H1 (cell line): ENCODE data around the gene SPIB. TPM values are rescaled to one million over a fixed set of nuclear protein-coding genes. Genes with fewer than 3 reads are reported as not detected.

Experiments
- CTCF ChIA-PET: fragments of 300-600 bp; sonication (Branson Sonifier 250); formaldehyde crosslinking; loops from one replicate; lab custom pipeline; 2021; ENCODE audit not compliant: partially characterized antibody; lab: Charles Lee
- POLR2A ChIA-PET: fragments of 300-600 bp; sonication (Branson Sonifier 250); formaldehyde crosslinking; loops from one replicate; lab custom pipeline; 2021; ENCODE audit warnings: inconsistent platforms; ENCODE audit not compliant: partially characterized antibody; lab: Charles Lee
- DNase-seq, 2 experiments: peaks; one replicate each; pipeline versions ENCODE4 v3.0.0 to v3.0.0-alpha.2; 2010 to 2022; ENCODE audit warnings: low spot score in 2 of 2, low read depth in 1 of 2, mixed read lengths in 1 of 2
- FAIRE-seq: peaks from 2 replicates; lab custom pipeline; 2011; peaks lifted over from hg19 to GRCh38; lab: Jason Lieb, UNC
- H2AFZ ChIP-seq: 2 replicates; pipeline ENCODE4 v1.8.1; 2012; ENCODE audit warnings: low read length, inconsistent platforms
- H2AK5ac ChIP-seq: 2 replicates; pipeline ENCODE4 v1.6.1; 2013; ENCODE audit warnings: low read depth, low read length
- H2BK120ac ChIP-seq: replicated peaks from 2 replicates; pipeline ENCODE3; 2013; ENCODE audit warnings: low read depth, low read length, inconsistent platforms
- H2BK12ac ChIP-seq: 2 replicates; pipeline ENCODE4 v1.6.1; 2013; ENCODE audit warnings: low read depth, low read length
- H2BK15ac ChIP-seq: 2 replicates; pipeline ENCODE4 v1.6.1; 2013; ENCODE audit warnings: low read length
- H2BK20ac ChIP-seq: 2 replicates; pipeline ENCODE4 v1.6.1; 2013; ENCODE audit warnings: low read length
- H2BK5ac ChIP-seq: 2 replicates; pipeline ENCODE4 v1.6.1; 2013; ENCODE audit warnings: low read depth, low read length
- H3K14ac ChIP-seq: 2 replicates; pipeline ENCODE4 v1.6.1; 2013; ENCODE audit warnings: inconsistent platforms; ENCODE audit not compliant: insufficient read length
- H3K18ac ChIP-seq: 2 replicates; pipeline ENCODE4 v1.6.1; 2013; ENCODE audit warnings: low read length; ENCODE audit errors: extremely low read depth
- H3K23ac ChIP-seq: 2 replicates; pipeline ENCODE4 v1.6.1; 2013; ENCODE audit warnings: inconsistent platforms; ENCODE audit not compliant: insufficient read length
- H3K23me2 ChIP-seq: 2 replicates; pipeline ENCODE4 v1.6.1; 2013; ENCODE audit warnings: low read depth, low read length
- H3K27ac ChIP-seq: 2 replicates; pipeline ENCODE4 v1.6.1; 2011; ENCODE audit warnings: low read depth, low read length, inconsistent platforms
- H3K27me3 ChIP-seq, 4 experiments: replicated peaks in 1 of 4; 1 replicate in 1 of 4; 2 replicates in 3 of 4; pipeline versions ENCODE4 v1.6.1 to v1.8.1; 2011 to 2013; ENCODE audit warnings: low read length in 3 of 4, mild to moderate bottlenecking in 3 of 4, inconsistent platforms in 2 of 4, mixed read lengths in 2 of 4, moderate library complexity in 1 of 4; ENCODE audit not compliant: control insufficient read depth in 3 of 4, insufficient read depth in 3 of 4; ENCODE audit errors: extremely low read depth in 1 of 4
- H3K36me3 ChIP-seq, 4 experiments: 2 replicates each; pipeline versions ENCODE4 v1.6.1 to v1.8.1; 2011 to 2013; ENCODE audit warnings: mild to moderate bottlenecking in 4 of 4, low read length in 3 of 4, moderate library complexity in 2 of 4, control low read depth in 1 of 4, inconsistent platforms in 1 of 4; ENCODE audit not compliant: insufficient read depth in 4 of 4, control insufficient read depth in 2 of 4
- H3K4ac ChIP-seq: replicated peaks from 2 replicates; pipeline ENCODE3; 2013; ENCODE audit warnings: low read length, low read depth, mixed read lengths, inconsistent platforms; ENCODE audit not compliant: insufficient read length
- H3K4me1 ChIP-seq, 4 experiments: replicated peaks in 1 of 4; 1 replicate in 1 of 4; 2 replicates in 3 of 4; pipeline versions ENCODE4 v1.6.1 to v1.8.1; 2011 to 2013; ENCODE audit warnings: low read length in 3 of 4, inconsistent platforms in 2 of 4, mixed read lengths in 1 of 4; ENCODE audit not compliant: insufficient read depth in 4 of 4, control insufficient read depth in 3 of 4
- H3K4me2 ChIP-seq, 2 experiments: 2 replicates each; pipeline versions ENCODE4 v1.6.1 to v1.8.1; 2011 to 2013; ENCODE audit warnings: low read depth in 2 of 2, low read length in 2 of 2, control low read depth in 1 of 2, inconsistent platforms in 1 of 2, mild to moderate bottlenecking in 1 of 2; ENCODE audit not compliant: insufficient read depth in 1 of 2
- H3K4me3 ChIP-seq, 4 experiments: fragments of 200-600, 300-600 bp in 1 of 4; sonication (generic), shearing (Covaris generic), sonication (Bioruptor Twin) in 1 of 4; 2 replicates each; pipeline versions ENCODE4 v1.5.1 to v1.8.1; 2011 to 2016; ENCODE audit warnings: low read length in 4 of 4, low read depth in 3 of 4, control low read depth in 2 of 4, inconsistent platforms in 2 of 4, mild to moderate bottlenecking in 2 of 4, mixed read lengths in 1 of 4, moderate library complexity in 1 of 4; ENCODE audit not compliant: insufficient read depth in 2 of 4; ENCODE audit errors: extremely low read depth in 1 of 4
- H3K56ac ChIP-seq: replicated peaks from 2 replicates; pipeline ENCODE3; 2013; ENCODE audit warnings: low read depth, mild to moderate bottlenecking, mixed read lengths, low read length, inconsistent platforms; ENCODE audit not compliant: insufficient read length
- H3K79me1 ChIP-seq: 2 replicates; pipeline ENCODE4 v1.6.1; 2013; ENCODE audit warnings: low read depth, low read length, control low read depth
- H3K79me2 ChIP-seq, 2 experiments: 2 replicates each; pipeline versions ENCODE4 v1.6.1 to v1.8.1; 2012 to 2013; ENCODE audit warnings: low read length in 2 of 2, mild to moderate bottlenecking in 2 of 2, inconsistent platforms in 1 of 2; ENCODE audit not compliant: insufficient read depth in 2 of 2, control insufficient read depth in 1 of 2
- H3K9ac ChIP-seq, 4 experiments: replicated peaks in 1 of 4; 1 replicate in 1 of 4; 2 replicates in 3 of 4; pipeline versions ENCODE4 v1.6.1 to v1.8.1; 2011 to 2013; ENCODE audit warnings: low read depth in 3 of 4, low read length in 3 of 4, control low read depth in 2 of 4, mild to moderate bottlenecking in 2 of 4, moderate library complexity in 2 of 4, inconsistent platforms in 1 of 4; ENCODE audit errors: extremely low read depth in 1 of 4
- H3K9me3 ChIP-seq, 2 experiments: 2 replicates each; pipeline versions ENCODE4 v1.6.1 to v1.8.1; 2012 to 2013; ENCODE audit warnings: mild to moderate bottlenecking in 2 of 2, moderate library complexity in 2 of 2, control low read depth in 1 of 2, inconsistent platforms in 1 of 2, low read depth in 1 of 2, low read length in 1 of 2, mixed read lengths in 1 of 2; ENCODE audit not compliant: insufficient read depth in 2 of 2
- H4K20me1 ChIP-seq, 2 experiments: replicated peaks in 1 of 2; 2 replicates each; pipeline versions ENCODE3 to v1.8.1; 2011 to 2013; ENCODE audit warnings: inconsistent platforms in 2 of 2, low read length in 2 of 2, mild to moderate bottlenecking in 1 of 2; ENCODE audit not compliant: insufficient read depth in 2 of 2, control insufficient read depth in 1 of 2
- H4K5ac ChIP-seq: 2 replicates; pipeline ENCODE4 v1.6.1; 2013; ENCODE audit warnings: low read length, low read depth, mixed read lengths, inconsistent platforms; ENCODE audit not compliant: insufficient read length
- H4K8ac ChIP-seq: 2 replicates; pipeline ENCODE4 v1.8.0; 2013; ENCODE audit warnings: mild to moderate bottlenecking, moderate library complexity, low read length, inconsistent platforms; ENCODE audit not compliant: insufficient read depth; ENCODE audit errors: extremely low read depth
- H4K91ac ChIP-seq: replicated peaks from 2 replicates; pipeline ENCODE3; 2013; ENCODE audit warnings: low read length, mixed read lengths, inconsistent platforms; ENCODE audit not compliant: insufficient read length
- CEBPB ChIP-seq: IDR thresholded peaks from 2 replicates; pipeline ENCODE4 v1.6.1; 2012; ENCODE audit warnings: low read depth, low read length
- TAF1 ChIP-seq: IDR thresholded peaks from 2 replicates; pipeline ENCODE4 v1.6.1; 2011; ENCODE audit warnings: mild to moderate bottlenecking, low read depth, low read length
- USF2 ChIP-seq: IDR thresholded peaks from 2 replicates; pipeline ENCODE4 v1.6.1; 2011; ENCODE audit warnings: low read length, improper control_type of control experiment
- WGBS, 2 experiments: shearing (Covaris generic) in 1 of 2; methylation state at CpG; one replicate each; pipeline versions ENCODE4 v1.1.6 to v1.1.7; 2013 to 2015; ENCODE audit warnings: low lambda C conversion rate in 2 of 2, mixed read lengths in 2 of 2, inconsistent platforms in 1 of 2, low coverage in 1 of 2, missing lambda C conversion rate in 1 of 2; ENCODE audit not compliant: insufficient replicate concordance in 2 of 2, insufficient coverage in 1 of 2, insufficient read length in 1 of 2; ENCODE audit errors: extremely low coverage in 1 of 2, missing lambda C conversion rate in 1 of 2; 5-methylcytosine and 5-hydroxymethylcytosine counted together
- long read RNA-seq, 2 experiments: library from RNA in 1 of 2; library from capped mRNA in 1 of 2; stranded (forward); transcript quantifications; one replicate each; pipeline ENCODE4 v2.0.0, GENCODE V29; 2021; ENCODE audit warnings: inconsistent platforms in 1 of 2
- polyA minus RNA-seq, 3 experiments: library from RNA; depleted of rRNA, polyadenylated mRNA; stranded (reverse); fragments of >200 nt; gene quantifications; 1 replicate in 2 of 3; 2 replicates in 1 of 3; pipeline ENCODE4 v1.2.3, GENCODE V29; 2011
- polyA plus RNA-seq, 7 experiments: library from polyadenylated mRNA; depleted of rRNA in 3 of 7; stranded (reverse) in 5 of 7; unstranded in 2 of 7; fragments of >200 nt in 5 of 7; fragments of 200-250 nt in 2 of 7; gene quantifications; 1 replicate in 5 of 7; 2 replicates in 1 of 7; 4 replicates in 1 of 7; pipeline versions ENCODE4 v1.2.1 to v1.2.3, GENCODE V29; 2011 to 2013; ENCODE audit warnings: missing spikeins in 2 of 7, mixed read lengths in 2 of 7
- total RNA-seq: library from RNA; stranded (reverse); fragmentation: NEBNext Ultra II Directional; extraction: Animal tissue kit (Norgen Biotek cat#: 25700); gene quantifications from 2 replicates; pipeline ENCODE4 v1.2.1, GENCODE V29; 2021

Gene SPIB
- total RNA-seq = 9.6 and 11.1 TPM in 2 replicates
- 11.8 and 17.4 TPM in 2 replicates for polyA plus RNA-seq (2011; rRNA removed)
- 6.7 TPM for polyA plus RNA-seq (2011; cell fraction: cytosol; rRNA removed)
- 11.2 TPM for polyA plus RNA-seq (2011; cell fraction: nucleus; rRNA removed)
- 6.5 to 13.3 TPM (median 10.4 TPM) in 4 replicates for polyA plus RNA-seq (2012, experiment 1 of 2)
- polyA plus RNA-seq (2012, experiment 2 of 2) = 7.3 TPM
- 13.0 TPM for polyA plus RNA-seq (2013, experiment 1 of 2)
- polyA plus RNA-seq (2013, experiment 2 of 2) = 14.7 TPM
- 3.5 and 5.2 TPM in 2 replicates for polyA minus RNA-seq (2011; rRNA and poly(A)+ RNA removed)
- 3.7 TPM for polyA minus RNA-seq (2011; cell fraction: cytosol; rRNA and poly(A)+ RNA removed)
- polyA minus RNA-seq (2011; cell fraction: nucleus; rRNA and poly(A)+ RNA removed) = 2.6 TPM
- long read RNA-seq, experiment 1, partial matches to known transcripts = 17 of 19 reads
- long read RNA-seq, experiment 1, other reads (novel, unspliced or antisense) = 0 of 19 reads
- long read RNA-seq, experiment 2, partial matches to known transcripts = 7 of 17 reads
- long read RNA-seq, experiment 2, other reads (novel, unspliced or antisense) = 5 of 17 reads

GRCh38 chr19:50418176-50419021 lies at the start of gene SPIB:
Gene SPIB, plus strand, starts transcription at chr19:50418938. Its CDS starts 25 bp downstream, at chr19:50418963.
- H3K4me3 ChIP-seq = peak within 1 kb of the TSS; percentile 39 to 67 (median 52)
- peak within 1 kb of the TSS; percentile 91; the same call in 1 of the 2 replicates for H2BK5ac ChIP-seq
- DNase-seq (no peak), FAIRE-seq (no peak)
- peak within 1 kb of the TSS; percentile 14; the same call in 1 of the 2 replicates for H4K8ac ChIP-seq
- no peak within 1 kb of the TSS for H2BK120ac ChIP-seq
- peaks cover 0 to 20% (median 12%) of the 10 kb centered on the region in 4 experiments; a peak in 6 of 7 replicates for H3K4me1 ChIP-seq
- H3K79me2 ChIP-seq = no peaks in the 10 kb centered on the region
- H3K9me3 ChIP-seq = no peaks in the 10 kb centered on the region
- no peak within 1 kb of the TSS for H3K23ac ChIP-seq
- H2AFZ ChIP-seq = peak within 1 kb of the TSS; percentile 55; the same call in 1 of the 2 replicates
- H3K36me3 ChIP-seq = peaks cover 0 to 5% (median 0%) of the 10 kb centered on the region in 4 experiments; a peak in 1 of 8 replicates
- peak within 1 kb of the TSS; percentile 92; the same call in 1 of the 2 replicates for H2BK12ac ChIP-seq
- no peak within 1 kb of the TSS for H4K5ac ChIP-seq
- H4K91ac ChIP-seq = peak within 1 kb of the TSS; percentile 75
- H3K23me2 ChIP-seq = peaks cover 12% of the 10 kb centered on the region; the same call in 1 of the 2 replicates
- H3K79me1 ChIP-seq = peaks cover 2% of the 10 kb centered on the region; the same call in 1 of the 2 replicates
- WGBS, 2 experiments = 23% methylated on average over 23 of the region's 34 CpGs; no CpG with 5 or more reads in 1 of the 2 experiments
- CTCF ChIA-PET = interaction anchor here (0.6 to 1.1 kb wide), 4 partner anchors 9 to 371 kb away, joined by 3 to 5 read pairs (median 4); no protein-coding TSS in a partner anchor
- H3K4me2 ChIP-seq = peak within 1 kb of the TSS; percentile 93 to 95
- H3K14ac ChIP-seq = no peak within 1 kb of the TSS
- TF ChIP-seq TAF1 (no peak), USF2 (0 out of 2 replicates have a peak, but pooled peaks have one; percentile 7), CEBPB (peak; percentile 88)
- H2BK15ac ChIP-seq = peak within 1 kb of the TSS; percentile 61; the same call in 1 of the 2 replicates
- H3K27me3 ChIP-seq = peaks cover 0 to 2% (median 0%) of the 10 kb centered on the region in 4 experiments; a peak in 1 of 7 replicates
- peak within 1 kb of the TSS; percentile 7 for H3K4ac ChIP-seq
- H3K18ac ChIP-seq = peak within 1 kb of the TSS; percentile 60
- peak within 1 kb of the TSS; percentile 86; the same call in 1 of the 2 replicates for H2BK20ac ChIP-seq
- peaks cover 0 to 8% of the 10 kb centered on the region in 2 experiments for H4K20me1 ChIP-seq
- H3K27ac ChIP-seq = no peak within 1 kb of the TSS
- peak within 1 kb of the TSS in 3 of 4 experiments; percentile 3 to 13 (median 13); a peak in 3 of 7 replicates for H3K9ac ChIP-seq
- no peak within 1 kb of the TSS for H2AK5ac ChIP-seq
- POLR2A ChIA-PET = interaction anchor here (0.6 to 2.8 kb wide), 13 partner anchors 10 to 102 kb away, joined by 3 to 16 read pairs (median 4); partner anchors contain the start of genes MYBPC2 and NR1H2
- no peak within 1 kb of the TSS for H3K56ac ChIP-seq
